HG02973 (cell line): ENCODE data around the gene SMIM30.

Experiments
- ATAC-seq: cut with Tn5 transposase; IDR thresholded peaks from one replicate; pipeline ENCODE4 v1.9.1; 2021; ENCODE audit warnings: moderate library complexity; ENCODE audit not compliant: unreplicated experiment

Gene SMIM30

GRCh38 chr7:113109718-113110117, 8.6 kb downstream of the SMIM30 start:
- no peak for ATAC-seq

- no peak for ATAC-seq
Observed at GRCh38 chr7:113100121-113100603, 18.2 kb downstream of the SMIM30 start.

GRCh38 chr7:113099284-113099919, 19.0 kb downstream of the SMIM30 start:
- no peak for ATAC-seq

- ATAC-seq: no peak
Observed at GRCh38 chr7:113094517-113095249, 23.7 kb downstream of the SMIM30 start.

GRCh38 chr7:113093561-113093960, 24.8 kb downstream of the SMIM30 start:
- ATAC-seq: no peak

- ATAC-seq: no peak
Observed at GRCh38 chr7:113092762-113093161, 25.6 kb downstream of the SMIM30 start.

GRCh38 chr7:113087071-113087998, 31.0 kb downstream of the SMIM30 start:
- ATAC-seq: no peak

GRCh38 chr7:113086431-113086888, 31.9 kb downstream of the SMIM30 start, which contains the start of gene GPR85:
TSS of gene GPR85 (minus strand) at chr7:113086827. CDS start at chr7:113084721, 2,106 bp downstream.
- no peak for ATAC-seq

GRCh38 chr7:113085781-113086390, 32.5 kb downstream of the SMIM30 start:
- no peak for ATAC-seq

GRCh38 chr7:113084496-113085172, 33.7 kb downstream of the SMIM30 start:
- no peak for ATAC-seq

- no peak for ATAC-seq
Observed at GRCh38 chr7:113083816-113084495, 34.4 kb downstream of the SMIM30 start.

- no peak for ATAC-seq
Observed at GRCh38 chr7:113083132-113083815, 35.1 kb downstream of the SMIM30 start.

GRCh38 chr7:113078331-113078730, 40.0 kb downstream of the SMIM30 start:
- no peak for ATAC-seq

- ATAC-seq: no peak
Observed at GRCh38 chr7:113076703-113077102, 41.7 kb downstream of the SMIM30 start.

GRCh38 chr7:113071465-113071864, 46.9 kb downstream of the SMIM30 start:
- ATAC-seq: no peak
